AG04450 (cell line): ENCODE results near the gene TCF20. TPM values are rescaled to one million over a fixed set of nuclear protein-coding genes. Genes with fewer than 3 reads are reported as not detected.
A peak's percentile ranks its signal among the peaks of the same experiment; 100 is the strongest.

Source experiments
- CTCF ChIA-PET: fragments of 300-600, 350-600 bp; formaldehyde crosslinking; extraction: SDS; loops from one replicate; lab custom pipeline; 2022; ENCODE audit warnings: antibody characterized with exemption, inconsistent platforms; lab: Charles Lee
- POLR2A ChIA-PET: fragments of 350-600 bp; formaldehyde crosslinking; extraction: SDS; loops from one replicate; lab custom pipeline; 2021; ENCODE audit warnings: antibody characterized with exemption, inconsistent platforms; lab: Yijun Ruan, JAX
- DNase-seq: peaks from one replicate; pipeline ENCODE4 v3.0.0-alpha.2; 2011; ENCODE audit warnings: low read depth, low spot score
- H3K27ac ChIP-seq: one replicate; pipeline ENCODE4 v1.5.1; 2012; ENCODE audit warnings: low read depth, low read length, control low read depth
- H3K27me3 ChIP-seq: one replicate; pipeline ENCODE4 v1.6.0; 2012; ENCODE audit warnings: low read length; ENCODE audit not compliant: control insufficient read depth, insufficient read depth
- H3K4me3 ChIP-seq: 2 replicates; pipeline ENCODE4 v1.5.1; 2011; ENCODE audit warnings: mild to moderate bottlenecking, low read depth, low read length, control low read depth
- H3K9me3 ChIP-seq: 2 replicates; pipeline ENCODE4 v1.5.1; 2012; ENCODE audit warnings: low read length; ENCODE audit not compliant: control insufficient read depth, insufficient read depth
- CTCF ChIP-seq: IDR thresholded peaks from 2 replicates; pipeline ENCODE4 v1.5.1; 2011; ENCODE audit warnings: low read depth, low read length, control low read depth, inconsistent platforms
- polyA plus RNA-seq: library from polyadenylated mRNA; depleted of rRNA; stranded (reverse); fragments of >200 nt; gene quantifications from 2 replicates; pipeline ENCODE4 v1.2.3, GENCODE V29; 2011

TCF20 gene
- polyA plus RNA-seq, 1 experiment = 14.1 TPM

GRCh38 chr22:42256930-42257329 lies 13.5 kb downstream of the TCF20 start:
- CTCF ChIA-PET = interaction anchor here (1.4 kb wide), 1 partner anchor 25 kb away, joined by 3 read pairs; no protein-coding TSS in a partner anchor
- DNase-seq = no peak
- Histone ChIP-seq H3K9me3 (no peaks in the 10 kb centered on the region), H3K4me3 (no peak overlapping the region), H3K27me3 (no peaks in the 10 kb centered on the region), H3K27ac (peak overlapping the region; percentile 34)
- POLR2A ChIA-PET = no interaction called here
- TF ChIP-seq CTCF = no peak

GRCh38 chr22:42256220-42256619 lies 14.2 kb downstream of the TCF20 start:
- ChIA-PET CTCF (no interaction called here), POLR2A (no interaction called here)
- Histone ChIP-seq H3K27me3 (no peaks in the 10 kb centered on the region), H3K4me3 (no peak overlapping the region), H3K27ac (no peak overlapping the region), H3K9me3 (no peaks in the 10 kb centered on the region)
- TF ChIP-seq CTCF = no peak
- no peak for DNase-seq

- CTCF ChIA-PET = no interaction called here
- no peak overlapping the region for H3K4me3 ChIP-seq
- no peaks in the 10 kb centered on the region for H3K27me3 ChIP-seq
Measured at GRCh38 chr22:42249831-42250230, 20.6 kb downstream of the TCF20 start.

GRCh38 chr22:42248995-42249394 lies 21.5 kb downstream of the TCF20 start:
- DNase-seq = no peak
- Histone ChIP-seq H3K4me3 (no peak overlapping the region), H3K27me3 (no peaks in the 10 kb centered on the region), H3K9me3 (no peaks in the 10 kb centered on the region), H3K27ac (no peak overlapping the region)
- TF ChIP-seq CTCF = no peak
- ChIA-PET CTCF (no interaction called here), POLR2A (no interaction called here)

More at GRCh38 chr22:42249831-42250230, 20.6 kb downstream of the TCF20 start:
- no peaks in the 10 kb centered on the region for H3K9me3 ChIP-seq
- POLR2A ChIA-PET = no interaction called here
- no peak for DNase-seq
- H3K27ac ChIP-seq = no peak overlapping the region
- no peak for TF ChIP-seq CTCF

GRCh38 chr22:42247596-42247995 lies 22.9 kb downstream of the TCF20 start:
- no peaks in the 10 kb centered on the region for H3K27me3 ChIP-seq
- H3K9me3 ChIP-seq = no peaks in the 10 kb centered on the region
- no peak overlapping the region for H3K4me3 ChIP-seq
- H3K27ac ChIP-seq = no peak overlapping the region
- DNase-seq = no peak
- ChIA-PET CTCF (no interaction called here), POLR2A (no interaction called here)
- TF ChIP-seq CTCF = no peak
